GM12878 (cell line): ENCODE results near the gene TMEM167B. TPM values are rescaled to one million over a fixed set of nuclear protein-coding genes. Genes with fewer than 3 reads are reported as not detected.
A peak's percentile ranks its signal among the peaks of the same experiment; 100 is the strongest.

Experiments used
- BHLHE40 ChIP-seq, 2 experiments: fragments of 450-650 bp in 1 of 2; IDR thresholded peaks; 2 replicates each; pipeline ENCODE4 v1.6.1; 2011 to 2017; ENCODE audit warnings: low read depth in 2 of 2, borderline replicate concordance in 1 of 2, improper control_type of control experiment in 1 of 2, low read length in 1 of 2, mild to moderate bottlenecking in 1 of 2
- CHD1 ChIP-seq: IDR thresholded peaks from 2 replicates; pipeline ENCODE4 v1.6.1; 2012; ENCODE audit warnings: low read depth, low read length, improper control_type of control experiment
- CREB1 ChIP-seq: IDR thresholded peaks from 2 replicates; pipeline ENCODE4 v1.6.1; 2012; ENCODE audit warnings: low read depth, mild to moderate bottlenecking, inconsistent platforms
- DPF2 ChIP-seq: fragments of 450-650 bp; IDR thresholded peaks from 2 replicates; pipeline ENCODE4 v1.6.1; 2017; ENCODE audit warnings: mild to moderate bottlenecking
- FOS ChIP-seq: IDR thresholded peaks from 3 replicates; pipeline ENCODE4 v1.6.1; 2011; ENCODE audit warnings: borderline replicate concordance; ENCODE audit not compliant: insufficient read length; ENCODE audit errors: extremely low read depth
- GABPA ChIP-seq: IDR thresholded peaks from 2 replicates; pipeline ENCODE4 v1.6.1; 2014; ENCODE audit warnings: antibody characterized with exemption, low read depth, mild to moderate bottlenecking, inconsistent platforms
- HDAC2 ChIP-seq: fragments of 200-600 bp; sonication (generic); IDR thresholded peaks from 2 replicates; pipeline ENCODE4 v1.6.1; 2017
- HDGF ChIP-seq: fragments of 450-650 bp; IDR thresholded peaks from 2 replicates; pipeline ENCODE4 v1.6.1; 2016; ENCODE audit warnings: antibody characterized with exemption
- IKZF2 ChIP-seq, 2 experiments: fragments of 450-650 bp; IDR thresholded peaks; 2 replicates each; pipeline ENCODE4 v1.6.1; 2017; ENCODE audit warnings: mild to moderate bottlenecking in 2 of 2, moderate library complexity in 2 of 2
- JUNB ChIP-seq: IDR thresholded peaks from 2 replicates; pipeline ENCODE4 v1.6.1; 2016; ENCODE audit warnings: antibody characterized with exemption, mild to moderate bottlenecking
- KAT2A ChIP-seq: conservative IDR thresholded peaks from 2 replicates; pipeline ENCODE4 v1.6.1; 2011; ENCODE audit warnings: low read depth, low read length; ENCODE audit not compliant: control insufficient read depth
- MEF2B ChIP-seq: fragments of 450-650 bp; IDR thresholded peaks from 2 replicates; pipeline ENCODE4 v1.6.1; 2018; ENCODE audit warnings: mild to moderate bottlenecking, moderate library complexity; ENCODE audit not compliant: partially characterized antibody, poor library complexity, severe bottlenecking
- NFXL1 ChIP-seq: fragments of 450-650 bp; IDR thresholded peaks from 2 replicates; pipeline ENCODE4 v1.6.1; 2017; ENCODE audit warnings: antibody characterized with exemption, mild to moderate bottlenecking, borderline replicate concordance
- NFYB ChIP-seq: IDR thresholded peaks from 2 replicates; pipeline ENCODE4 v1.6.1; 2011; ENCODE audit warnings: low read depth, mild to moderate bottlenecking, low read length, improper control_type of control experiment, moderate library complexity; ENCODE audit not compliant: insufficient read depth
- POLR2A ChIP-seq: IDR thresholded peaks from 2 replicates; pipeline ENCODE4 v1.6.1; 2011; ENCODE audit warnings: low read depth, mild to moderate bottlenecking, low read length
- RAD21 ChIP-seq: IDR thresholded peaks from 2 replicates; pipeline ENCODE4 v1.6.1; 2011; ENCODE audit warnings: mild to moderate bottlenecking, low read depth, low read length, moderate library complexity; ENCODE audit not compliant: insufficient read depth
- RCOR1 ChIP-seq: conservative IDR thresholded peaks from 2 replicates; pipeline ENCODE4 v1.6.1; 2012; ENCODE audit warnings: low read depth, low read length, improper control_type of control experiment
- SMAD5 ChIP-seq: IDR thresholded peaks from 2 replicates; pipeline ENCODE4 v1.6.1; 2016; ENCODE audit warnings: antibody characterized with exemption, low read depth
- SREBF1 ChIP-seq: IDR thresholded peaks from 2 replicates; pipeline ENCODE4 v1.6.1; 2012; ENCODE audit warnings: mild to moderate bottlenecking, low read length
- TAF1 ChIP-seq: IDR thresholded peaks from 2 replicates; pipeline ENCODE4 v1.6.1; 2011; ENCODE audit warnings: mild to moderate bottlenecking, low read depth, low read length, borderline replicate concordance
- polyA plus RNA-seq, 11 experiments: library from polyadenylated mRNA; depleted of rRNA in 4 of 11; unstranded in 6 of 11; stranded (reverse) in 5 of 11; fragments of >200 nt; fragmentation: Nextera tagmentation in 4 of 11; fragmentation: Illumina TruSeq in 1 of 11; extraction: Ambion mirVana in 4 of 11; extraction: Trizol in 1 of 11; gene quantifications; 1 replicate in 1 of 11; 2 replicates in 10 of 11; pipeline versions ENCODE4 v1.2.1 to v1.2.3, GENCODE V29; 2011 to 2016; ENCODE audit warnings: inconsistent platforms in 2 of 11, missing spikeins in 2 of 11, low read depth in 1 of 11
- total RNA-seq, 4 experiments: library from RNA; depleted of rRNA in 3 of 4; stranded (reverse); fragments of >200 nt in 3 of 4; fragmentation: Illumina TruSeq in 1 of 4; extraction: Trizol in 1 of 4; gene quantifications; 2 replicates each; pipeline versions ENCODE4 v1.2.1 to v1.2.3, GENCODE V29; 2013 to 2021
- TF ChIP-seq, protein P1 (sequence below): fragments of 450-650 bp; IDR thresholded peaks from 2 replicates; pipeline ENCODE4 v1.6.1; 2016; ENCODE audit warnings: mild to moderate bottlenecking
- TF ChIP-seq, protein P2 (sequence below): IDR thresholded peaks from 2 replicates; pipeline ENCODE4 v1.6.1; 2011; ENCODE audit warnings: mild to moderate bottlenecking, low read depth, low read length, moderate library complexity; ENCODE audit not compliant: insufficient replicate concordance
- TF ChIP-seq, protein P3 (sequence below): fragments of 450-650 bp; IDR thresholded peaks from 2 replicates; pipeline ENCODE4 v1.6.1; 2016; ENCODE audit warnings: mild to moderate bottlenecking, moderate library complexity, borderline replicate concordance
- TF ChIP-seq, protein P4 (sequence below): IDR thresholded peaks from 2 replicates; pipeline ENCODE4 v1.6.1; 2012; ENCODE audit warnings: low read depth, low read length, improper control_type of control experiment

Gene TMEM167B
- total and polyA plus RNA-seq, 10 of the 15 experiments (the other 5 are each of a cell fraction or from before 2014, with no cell fraction given), result 15.6 to 26.1 (median 21.1) TPM

DNA sequence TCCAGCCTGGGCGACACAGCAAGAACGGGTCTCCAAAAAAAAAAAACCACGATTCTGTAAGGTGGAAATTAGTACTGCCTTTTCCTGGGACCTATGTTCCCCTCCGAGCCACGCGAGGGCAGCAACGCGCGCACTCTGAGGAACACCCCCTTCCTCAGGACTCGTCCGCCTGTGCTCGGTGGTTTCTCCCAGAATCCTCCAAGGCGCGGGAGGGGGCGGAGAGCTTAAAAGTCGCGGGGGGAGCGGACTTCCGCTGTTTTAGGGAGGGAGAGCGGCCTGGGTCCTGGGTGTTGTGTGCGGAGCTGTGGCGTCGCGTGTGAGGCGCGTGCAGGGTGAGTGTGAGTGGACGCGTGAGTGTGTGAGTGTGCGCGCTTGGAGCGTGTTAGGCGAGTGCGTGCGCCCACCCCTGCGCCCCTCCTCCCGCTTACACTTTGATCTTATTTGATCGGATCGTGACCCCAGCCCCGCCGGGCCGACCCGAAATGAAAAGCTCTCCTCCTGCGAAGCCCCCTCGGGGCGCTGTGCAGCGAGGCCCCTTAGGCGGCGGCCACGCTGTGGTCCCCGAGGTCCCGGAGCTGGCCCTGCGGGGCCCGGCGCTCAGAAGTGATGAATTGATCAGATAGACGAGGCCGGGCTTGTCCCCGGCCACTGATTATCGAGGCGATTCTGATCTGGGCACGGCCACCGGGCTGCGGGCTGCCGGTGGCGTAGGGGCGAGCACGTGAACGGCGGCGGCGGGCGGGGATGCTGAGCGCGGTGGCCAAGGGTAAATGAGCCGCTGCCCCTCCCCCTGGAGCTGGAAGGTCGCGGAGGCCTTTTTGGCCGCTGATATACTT is 9.6 kb downstream of the TMEM167B start (continued):
- peak; percentile 91 to 94 for TF ChIP-seq BHLHE40 (IDR thresholded peaks at IDR 0.05; ENCODE audit: borderline replicate concordance in 1 of 2, low read depth in 2 of 2, low read length in 1 of 2)
- peak; percentile 60 to 67; a peak in 2 of 4 replicates for TF ChIP-seq IKZF2 (IDR thresholded peaks at IDR 0.05)
- TF ChIP-seq GABPA, result peak; percentile 76
- peak; percentile 55 for TF ChIP-seq MEF2B
- TF ChIP-seq KAT2A, result no peak
- no peak for TF ChIP-seq HDGF
- no peak for TF ChIP-seq HDAC2
- no peak for TF ChIP-seq CHD1
- TF ChIP-seq, protein P1, sequence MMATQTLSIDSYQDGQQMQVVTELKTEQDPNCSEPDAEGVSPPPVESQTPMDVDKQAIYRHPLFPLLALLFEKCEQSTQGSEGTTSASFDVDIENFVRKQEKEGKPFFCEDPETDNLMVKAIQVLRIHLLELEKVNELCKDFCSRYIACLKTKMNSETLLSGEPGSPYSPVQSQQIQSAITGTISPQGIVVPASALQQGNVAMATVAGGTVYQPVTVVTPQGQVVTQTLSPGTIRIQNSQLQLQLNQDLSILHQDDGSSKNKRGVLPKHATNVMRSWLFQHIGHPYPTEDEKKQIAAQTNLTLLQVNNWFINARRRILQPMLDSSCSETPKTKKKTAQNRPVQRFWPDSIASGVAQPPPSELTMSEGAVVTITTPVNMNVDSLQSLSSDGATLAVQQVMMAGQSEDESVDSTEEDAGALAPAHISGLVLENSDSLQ, result peak; percentile 5; the same call in 1 of the 2 replicates
- TF ChIP-seq, protein P2, sequence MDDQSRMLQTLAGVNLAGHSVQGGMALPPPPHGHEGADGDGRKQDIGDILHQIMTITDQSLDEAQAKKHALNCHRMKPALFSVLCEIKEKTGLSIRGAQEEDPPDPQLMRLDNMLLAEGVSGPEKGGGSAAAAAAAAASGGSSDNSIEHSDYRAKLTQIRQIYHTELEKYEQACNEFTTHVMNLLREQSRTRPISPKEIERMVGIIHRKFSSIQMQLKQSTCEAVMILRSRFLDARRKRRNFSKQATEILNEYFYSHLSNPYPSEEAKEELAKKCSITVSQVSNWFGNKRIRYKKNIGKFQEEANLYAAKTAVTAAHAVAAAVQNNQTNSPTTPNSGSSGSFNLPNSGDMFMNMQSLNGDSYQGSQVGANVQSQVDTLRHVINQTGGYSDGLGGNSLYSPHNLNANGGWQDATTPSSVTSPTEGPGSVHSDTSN, result peak; percentile 64
- TF ChIP-seq JUNB, result no peak
- TF ChIP-seq, protein P3, sequence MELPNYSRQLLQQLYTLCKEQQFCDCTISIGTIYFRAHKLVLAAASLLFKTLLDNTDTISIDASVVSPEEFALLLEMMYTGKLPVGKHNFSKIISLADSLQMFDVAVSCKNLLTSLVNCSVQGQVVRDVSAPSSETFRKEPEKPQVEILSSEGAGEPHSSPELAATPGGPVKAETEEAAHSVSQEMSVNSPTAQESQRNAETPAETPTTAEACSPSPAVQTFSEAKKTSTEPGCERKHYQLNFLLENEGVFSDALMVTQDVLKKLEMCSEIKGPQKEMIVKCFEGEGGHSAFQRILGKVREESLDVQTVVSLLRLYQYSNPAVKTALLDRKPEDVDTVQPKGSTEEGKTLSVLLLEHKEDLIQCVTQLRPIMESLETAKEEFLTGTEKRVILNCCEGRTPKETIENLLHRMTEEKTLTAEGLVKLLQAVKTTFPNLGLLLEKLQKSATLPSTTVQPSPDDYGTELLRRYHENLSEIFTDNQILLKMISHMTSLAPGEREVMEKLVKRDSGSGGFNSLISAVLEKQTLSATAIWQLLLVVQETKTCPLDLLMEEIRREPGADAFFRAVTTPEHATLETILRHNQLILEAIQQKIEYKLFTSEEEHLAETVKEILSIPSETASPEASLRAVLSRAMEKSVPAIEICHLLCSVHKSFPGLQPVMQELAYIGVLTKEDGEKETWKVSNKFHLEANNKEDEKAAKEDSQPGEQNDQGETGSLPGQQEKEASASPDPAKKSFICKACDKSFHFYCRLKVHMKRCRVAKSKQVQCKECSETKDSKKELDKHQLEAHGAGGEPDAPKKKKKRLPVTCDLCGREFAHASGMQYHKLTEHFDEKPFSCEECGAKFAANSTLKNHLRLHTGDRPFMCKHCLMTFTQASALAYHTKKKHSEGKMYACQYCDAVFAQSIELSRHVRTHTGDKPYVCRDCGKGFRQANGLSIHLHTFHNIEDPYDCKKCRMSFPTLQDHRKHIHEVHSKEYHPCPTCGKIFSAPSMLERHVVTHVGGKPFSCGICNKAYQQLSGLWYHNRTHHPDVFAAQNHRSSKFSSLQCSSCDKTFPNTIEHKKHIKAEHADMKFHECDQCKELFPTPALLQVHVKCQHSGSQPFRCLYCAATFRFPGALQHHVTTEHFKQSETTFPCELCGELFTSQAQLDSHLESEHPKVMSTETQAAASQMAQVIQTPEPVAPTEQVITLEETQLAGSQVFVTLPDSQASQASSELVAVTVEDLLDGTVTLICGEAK, result peak; percentile 74; the same call in 1 of the 2 replicates
- peak; percentile 97 for TF ChIP-seq TAF1
- TF ChIP-seq SREBF1, result no peak
- TF ChIP-seq NFYB, result no peak
- peak; percentile 32; the same call in 1 of the 2 replicates for TF ChIP-seq RAD21
- peak; percentile 98 for TF ChIP-seq SMAD5
- TF ChIP-seq POLR2A, result peak; percentile 100
- TF ChIP-seq NFXL1, result no peak
- peak; percentile 73 for TF ChIP-seq CREB1
- 0 out of 2 replicates have a peak, but pooled peaks have one; percentile 52 for TF ChIP-seq RCOR1
- no peak for TF ChIP-seq FOS
- TF ChIP-seq, protein P4, sequence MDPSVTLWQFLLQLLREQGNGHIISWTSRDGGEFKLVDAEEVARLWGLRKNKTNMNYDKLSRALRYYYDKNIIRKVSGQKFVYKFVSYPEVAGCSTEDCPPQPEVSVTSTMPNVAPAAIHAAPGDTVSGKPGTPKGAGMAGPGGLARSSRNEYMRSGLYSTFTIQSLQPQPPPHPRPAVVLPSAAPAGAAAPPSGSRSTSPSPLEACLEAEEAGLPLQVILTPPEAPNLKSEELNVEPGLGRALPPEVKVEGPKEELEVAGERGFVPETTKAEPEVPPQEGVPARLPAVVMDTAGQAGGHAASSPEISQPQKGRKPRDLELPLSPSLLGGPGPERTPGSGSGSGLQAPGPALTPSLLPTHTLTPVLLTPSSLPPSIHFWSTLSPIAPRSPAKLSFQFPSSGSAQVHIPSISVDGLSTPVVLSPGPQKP, result peak; percentile 86; the same call in 1 of the 2 replicates
- TF ChIP-seq DPF2, result peak; percentile 88
